Measurements from ENCODE around the gene ARHGAP10. TPM values are rescaled to one million over a fixed set of nuclear protein-coding genes. Genes with fewer than 3 reads are reported as not detected.
"Not testable (repeated sequence)": the region's sequence is repeated elsewhere in the genome, so short reads cannot be mapped to it uniquely, and the experiment has no call there.

The ARHGAP10 gene
- total RNA-seq, 1 donor from 2014 or later, result 11.5 TPM

GRCh38 chr4:148078061-148078460 lies 346.2 kb downstream of the ARHGAP10 start:
- intact Hi-C loops (cut with micrococcal nuclease), result no loop called here

- intact Hi-C loops (cut with micrococcal nuclease), result no loop called here
Observed at GRCh38 chr4:148079961-148080360, 348.1 kb downstream of the ARHGAP10 start.

- intact Hi-C loops (cut with micrococcal nuclease), result no loop called here
Observed at GRCh38 chr4:148081267-148081666, 349.4 kb downstream of the ARHGAP10 start.

- intact Hi-C loops (cut with micrococcal nuclease), result no loop called here
Observed at GRCh38 chr4:148081745-148082144, 349.9 kb downstream of the ARHGAP10 start.

GRCh38 chr4:148083073-148083472 lies 351.2 kb downstream of the ARHGAP10 start:
- intact Hi-C loops (cut with micrococcal nuclease), result not testable (repeated sequence)

- intact Hi-C loops (cut with micrococcal nuclease), result no loop called here
Observed at GRCh38 chr4:148089624-148090023, 357.7 kb downstream of the ARHGAP10 start.

- intact Hi-C loops (cut with micrococcal nuclease), result no loop called here
Observed at GRCh38 chr4:148090029-148090428, 358.1 kb downstream of the ARHGAP10 start.

- intact Hi-C loops (cut with micrococcal nuclease), result no loop called here
Observed at GRCh38 chr4:148090503-148091476, 358.9 kb downstream of the ARHGAP10 start.

GRCh38 chr4:148091896-148092295 lies 360.0 kb downstream of the ARHGAP10 start:
- intact Hi-C loops (cut with micrococcal nuclease), result no loop called here

GRCh38 chr4:148092316-148093014 lies 360.6 kb downstream of the ARHGAP10 start:
- intact Hi-C loops (cut with micrococcal nuclease), result no loop called here

- intact Hi-C loops (cut with micrococcal nuclease), result no loop called here
Observed at GRCh38 chr4:148093065-148093464, 361.2 kb downstream of the ARHGAP10 start.

- intact Hi-C loops (cut with micrococcal nuclease), result no loop called here
Observed at GRCh38 chr4:148094149-148094548, 362.3 kb downstream of the ARHGAP10 start.

- intact Hi-C loops (cut with micrococcal nuclease), result no loop called here
Observed at GRCh38 chr4:148095346-148095923, 363.5 kb downstream of the ARHGAP10 start.

GRCh38 chr4:148097801-148098200 lies 365.9 kb downstream of the ARHGAP10 start:
- intact Hi-C loops (cut with micrococcal nuclease), result no loop called here

GRCh38 chr4:148101235-148101634 lies 369.3 kb downstream of the ARHGAP10 start:
- intact Hi-C loops (cut with micrococcal nuclease), result no loop called here

GRCh38 chr4:148101790-148102189 lies 369.9 kb downstream of the ARHGAP10 start:
- intact Hi-C loops (cut with micrococcal nuclease), result no loop called here

- intact Hi-C loops (cut with micrococcal nuclease), result no loop called here
Observed at GRCh38 chr4:148103597-148104355, 371.9 kb downstream of the ARHGAP10 start.

- intact Hi-C loops (cut with micrococcal nuclease), result no loop called here
Observed at GRCh38 chr4:148108766-148109165, 376.9 kb downstream of the ARHGAP10 start.

GRCh38 chr4:148109216-148109615 lies 377.3 kb downstream of the ARHGAP10 start:
- intact Hi-C loops (cut with micrococcal nuclease), result no loop called here

GRCh38 chr4:148110169-148110568 lies 378.3 kb downstream of the ARHGAP10 start:
- intact Hi-C loops (cut with micrococcal nuclease), result no loop called here

Data from T-helper 1 cell treated with Interleukin-12 subunit alpha and Interleukin-12 subunit beta and Interleukin-4 antibody, amounts not matched to agents 30 ng/mL and 1 ng/mL, for 36 hours (primary cell).